ENCODE data around the gene UBAC1.
"Not testable (repeated sequence)": the region's sequence is repeated elsewhere in the genome, so short reads cannot be mapped to it uniquely, and the experiment has no call there.

The UBAC1 gene

GRCh38 chr9:135957431-135957830 is 3.7 kb downstream of the UBAC1 start:
- no peak for TF ChIP-seq JUND (IDR thresholded peaks at IDR 0.05; ENCODE audit: low read depth)
- in situ Hi-C loops (cut with HindIII; ENCODE audit: low pct_unique_long_range_greater_than_20kb, low sequenced_read_pairs) = no loop called here
- no peak for DNase-seq (ENCODE audit: low read depth in 1 of 2, low spot score in 1 of 2)

GRCh38 chr9:135956802-135957174 is 4.4 kb downstream of the UBAC1 start:
- no peak for DNase-seq (ENCODE audit: low read depth in 1 of 2, low spot score in 1 of 2)
- TF ChIP-seq JUND (IDR thresholded peaks at IDR 0.05; ENCODE audit: low read depth) = no peak
- in situ Hi-C loops (cut with HindIII; ENCODE audit: low pct_unique_long_range_greater_than_20kb, low sequenced_read_pairs) = no loop called here

GRCh38 chr9:135955934-135956801 is 5.0 kb downstream of the UBAC1 start:
- no peak for TF ChIP-seq JUND (IDR thresholded peaks at IDR 0.05; ENCODE audit: low read depth)
- in situ Hi-C loops (cut with HindIII; ENCODE audit: low pct_unique_long_range_greater_than_20kb, low sequenced_read_pairs) = no loop called here
- DNase-seq (ENCODE audit: low read depth in 1 of 2, low spot score in 1 of 2) = no peak

GRCh38 chr9:135952664-135953206 is 8.4 kb downstream of the UBAC1 start:
- no peak for TF ChIP-seq JUND (IDR thresholded peaks at IDR 0.05; ENCODE audit: low read depth)
- DNase-seq (ENCODE audit: low read depth in 1 of 2, low spot score in 1 of 2) = no peak
- in situ Hi-C loops (cut with HindIII; ENCODE audit: low pct_unique_long_range_greater_than_20kb, low sequenced_read_pairs) = no loop called here

GRCh38 chr9:135951889-135952663 is 9.1 kb downstream of the UBAC1 start:
- in situ Hi-C loops (cut with HindIII; ENCODE audit: low pct_unique_long_range_greater_than_20kb, low sequenced_read_pairs) = no loop called here
- DNase-seq (ENCODE audit: low read depth in 1 of 2, low spot score in 1 of 2) = no peak
- TF ChIP-seq JUND (IDR thresholded peaks at IDR 0.05; ENCODE audit: low read depth) = no peak

- in situ Hi-C loops (cut with HindIII; ENCODE audit: low pct_unique_long_range_greater_than_20kb, low sequenced_read_pairs); DNase-seq (ENCODE audit: low read depth in 1 of 2, low spot score in 1 of 2): not testable (repeated sequence)
These were observed 9.9 kb downstream of the UBAC1 start for GRCh38 chr9:135951310-135951709.

- DNase-seq (ENCODE audit: low read depth in 1 of 2, low spot score in 1 of 2); in situ Hi-C loops (cut with HindIII; ENCODE audit: low pct_unique_long_range_greater_than_20kb, low sequenced_read_pairs): not testable (repeated sequence)
These were observed 10.3 kb downstream of the UBAC1 start for GRCh38 chr9:135950841-135951240.

GRCh38 chr9:135950135-135950682 is 11.0 kb downstream of the UBAC1 start:
- no peak for TF ChIP-seq JUND (IDR thresholded peaks at IDR 0.05; ENCODE audit: low read depth)
- in situ Hi-C loops (cut with HindIII; ENCODE audit: low pct_unique_long_range_greater_than_20kb, low sequenced_read_pairs) = no loop called here
- DNase-seq (ENCODE audit: low read depth in 1 of 2, low spot score in 1 of 2) = no peak

- no peak for TF ChIP-seq JUND (IDR thresholded peaks at IDR 0.05; ENCODE audit: low read depth)
- DNase-seq (ENCODE audit: low read depth in 1 of 2, low spot score in 1 of 2) = no peak
- in situ Hi-C loops (cut with HindIII; ENCODE audit: low pct_unique_long_range_greater_than_20kb, low sequenced_read_pairs) = no loop called here
These were observed 11.6 kb downstream of the UBAC1 start for GRCh38 chr9:135949501-135950134.

GRCh38 chr9:135948968-135949367 is 12.2 kb downstream of the UBAC1 start:
- TF ChIP-seq JUND (IDR thresholded peaks at IDR 0.05; ENCODE audit: low read depth) = no peak
- in situ Hi-C loops (cut with HindIII; ENCODE audit: low pct_unique_long_range_greater_than_20kb, low sequenced_read_pairs) = no loop called here
- DNase-seq (ENCODE audit: low read depth in 1 of 2, low spot score in 1 of 2) = no peak

- in situ Hi-C loops (cut with HindIII; ENCODE audit: low pct_unique_long_range_greater_than_20kb, low sequenced_read_pairs) = no loop called here
- no peak for TF ChIP-seq JUND (IDR thresholded peaks at IDR 0.05; ENCODE audit: low read depth)
These were observed 12.7 kb downstream of the UBAC1 start for GRCh38 chr9:135948446-135948845.

GRCh38 chr9:135947582-135947981 is 13.6 kb downstream of the UBAC1 start:
- in situ Hi-C loops (cut with HindIII; ENCODE audit: low pct_unique_long_range_greater_than_20kb, low sequenced_read_pairs) = no loop called here

More at GRCh38 chr9:135948446-135948845, 12.7 kb downstream of the UBAC1 start:
- no peak for DNase-seq (ENCODE audit: low read depth in 1 of 2, low spot score in 1 of 2)

GRCh38 chr9:135947105-135947504 is 14.1 kb downstream of the UBAC1 start:
- DNase-seq (ENCODE audit: low read depth in 1 of 2, low spot score in 1 of 2); in situ Hi-C loops (cut with HindIII; ENCODE audit: low pct_unique_long_range_greater_than_20kb, low sequenced_read_pairs): not testable (repeated sequence)

More at GRCh38 chr9:135947582-135947981, 13.6 kb downstream of the UBAC1 start:
- no peak for TF ChIP-seq JUND (IDR thresholded peaks at IDR 0.05; ENCODE audit: low read depth)
- DNase-seq (ENCODE audit: low read depth in 1 of 2, low spot score in 1 of 2) = no peak
